Measurements from ENCODE around the gene ANKRD23.

The ANKRD23 gene

GRCh38 chr2:96869281-96869821 is 25.5 kb upstream of the ANKRD23 start:
- no peak for DNase-seq (ENCODE audit: low spot score)
- no peak for TF ChIP-seq CTCF (IDR thresholded peaks at IDR 0.05; ENCODE audit: extremely low read depth, missing control alignments)

GRCh38 chr2:96868555-96869280 is 24.9 kb upstream of the ANKRD23 start:
- TF ChIP-seq CTCF (IDR thresholded peaks at IDR 0.05; ENCODE audit: extremely low read depth, missing control alignments): peak; percentile 71

GRCh38 chr2:96867756-96868554 is 24.1 kb upstream of the ANKRD23 start:
- no peak for TF ChIP-seq CTCF (IDR thresholded peaks at IDR 0.05; ENCODE audit: extremely low read depth, missing control alignments)
- DNase-seq (ENCODE audit: low spot score): no peak

More at GRCh38 chr2:96868555-96869280, 24.9 kb upstream of the ANKRD23 start:
- DNase-seq (ENCODE audit: low spot score): peak; percentile 93

- DNase-seq (ENCODE audit: low spot score): no peak
- TF ChIP-seq CTCF (IDR thresholded peaks at IDR 0.05; ENCODE audit: extremely low read depth, missing control alignments): no peak
Measured at GRCh38 chr2:96866986-96867755, 23.4 kb upstream of the ANKRD23 start.

- no peak for TF ChIP-seq CTCF (IDR thresholded peaks at IDR 0.05; ENCODE audit: extremely low read depth, missing control alignments)
- DNase-seq (ENCODE audit: low spot score): no peak
Measured at GRCh38 chr2:96866586-96866985, 22.8 kb upstream of the ANKRD23 start.

- TF ChIP-seq CTCF (IDR thresholded peaks at IDR 0.05; ENCODE audit: extremely low read depth, missing control alignments): no peak
Measured at GRCh38 chr2:96866149-96866548, 22.3 kb upstream of the ANKRD23 start.

More at GRCh38 chr2:96866149-96866548, 22.3 kb upstream of the ANKRD23 start:
- no peak for DNase-seq (ENCODE audit: low spot score)

Measured in GM20000 (cell line).